Measurements from ENCODE around the gene HDAC4. TPM values are rescaled to one million over a fixed set of nuclear protein-coding genes. Genes with fewer than 3 reads are reported as not detected.
"Not testable (repeated sequence)": the region's sequence is repeated elsewhere in the genome, so short reads cannot be mapped to it uniquely, and the experiment has no call there.

Gene HDAC4
- total RNA-seq, 1 donor from 2014 or later: 12.9 TPM

GRCh38 chr2:239073270-239073669 is 327.6 kb downstream of the HDAC4 start:
- DNase-seq (ENCODE audit: low read depth in 2 of 2): no peak

GRCh38 chr2:239072786-239073185 is 328.0 kb downstream of the HDAC4 start:
- DNase-seq (ENCODE audit: low read depth in 2 of 2): no peak

- DNase-seq (ENCODE audit: low read depth in 2 of 2): no peak
Observed at GRCh38 chr2:239070466-239070865, 330.4 kb downstream of the HDAC4 start.

GRCh38 chr2:239069362-239070333 is 331.2 kb downstream of the HDAC4 start:
- not testable (repeated sequence) for DNase-seq (ENCODE audit: low read depth in 2 of 2)

- DNase-seq (ENCODE audit: low read depth in 2 of 2): no peak
Observed at GRCh38 chr2:239068411-239068810, 332.4 kb downstream of the HDAC4 start.

GRCh38 chr2:239067196-239067865 is 333.5 kb downstream of the HDAC4 start:
- no peak for DNase-seq (ENCODE audit: low read depth in 2 of 2)

DNA sequence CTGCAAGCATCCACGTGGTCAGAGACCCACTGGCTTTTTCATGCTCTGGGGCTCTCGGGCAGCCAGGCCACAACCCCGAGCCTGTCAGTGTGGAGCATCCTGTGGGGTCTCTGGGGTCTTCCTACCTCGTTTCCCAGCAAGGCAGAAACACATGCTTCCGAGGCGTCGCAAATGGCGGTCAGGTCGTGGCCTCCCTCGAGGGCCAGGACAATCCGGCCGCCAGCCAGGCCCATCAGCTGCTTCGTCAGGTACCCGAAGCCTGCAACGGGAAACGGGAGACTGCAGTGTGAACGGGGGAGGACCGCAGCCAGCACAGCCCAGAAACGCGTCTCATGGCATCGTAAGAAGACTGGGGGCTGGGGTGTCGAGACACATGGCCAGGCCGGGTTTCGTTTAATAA is 334.2 kb downstream of the HDAC4 start:
- DNase-seq (ENCODE audit: low read depth in 2 of 2): no peak

GRCh38 chr2:239065962-239066361 is 334.9 kb downstream of the HDAC4 start:
- DNase-seq (ENCODE audit: low read depth in 2 of 2): no peak

- no peak for DNase-seq (ENCODE audit: low read depth in 2 of 2)
Observed at GRCh38 chr2:239065537-239065936, 335.3 kb downstream of the HDAC4 start.

DNA sequence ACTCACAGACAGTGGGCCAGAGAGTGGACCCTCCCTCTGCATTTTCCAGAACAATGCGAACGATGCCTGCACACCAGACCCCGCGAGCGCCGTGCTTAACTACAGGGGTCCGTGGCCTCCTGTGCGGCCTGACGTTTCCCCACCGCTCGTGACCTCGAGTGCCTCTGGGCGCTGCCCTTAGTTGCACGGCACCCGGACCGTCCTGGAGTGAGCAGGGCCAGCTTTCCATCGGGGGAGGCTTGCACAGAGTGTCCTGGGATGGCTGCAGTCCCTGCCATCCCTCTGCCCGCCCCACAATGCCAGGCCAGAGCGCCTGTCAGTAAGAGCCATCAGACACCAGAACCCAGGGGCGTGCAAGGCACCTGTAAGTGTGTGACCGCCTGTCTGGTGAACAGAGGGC is 335.9 kb downstream of the HDAC4 start:
- no peak for DNase-seq (ENCODE audit: low read depth in 2 of 2)

GRCh38 chr2:239064253-239064652 is 336.6 kb downstream of the HDAC4 start:
- no peak for DNase-seq (ENCODE audit: low read depth in 2 of 2)

GRCh38 chr2:239062743-239063142 is 338.1 kb downstream of the HDAC4 start:
- DNase-seq (ENCODE audit: low read depth in 2 of 2): no peak

- no peak for DNase-seq (ENCODE audit: low read depth in 2 of 2)
Observed at GRCh38 chr2:239061824-239062570, 338.8 kb downstream of the HDAC4 start.

GRCh38 chr2:239061121-239061666 is 339.6 kb downstream of the HDAC4 start:
- no peak for DNase-seq (ENCODE audit: low read depth in 2 of 2)

DNA sequence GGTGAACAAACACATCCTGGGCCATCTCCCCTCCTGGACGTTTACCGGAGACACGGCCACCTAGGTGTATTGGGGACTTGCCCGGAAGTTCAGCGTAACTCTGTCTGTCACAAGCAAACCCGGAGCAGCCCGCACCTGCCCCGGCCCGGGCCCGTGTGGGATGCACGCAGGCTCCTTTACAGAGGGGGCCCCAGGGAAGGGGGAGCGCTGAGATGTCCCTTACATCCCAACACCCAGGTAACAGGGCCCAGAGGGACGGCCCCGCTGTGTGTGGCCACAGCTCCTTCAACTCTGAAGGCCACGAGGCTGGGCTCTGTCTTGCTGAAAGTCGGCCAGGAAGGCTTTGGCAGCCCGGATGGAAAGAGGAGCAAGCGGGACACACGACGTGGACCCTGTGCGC is 340.1 kb downstream of the HDAC4 start:
- DNase-seq (ENCODE audit: low read depth in 2 of 2): no peak

GRCh38 chr2:239059854-239060253 is 341.0 kb downstream of the HDAC4 start:
- DNase-seq (ENCODE audit: low read depth in 2 of 2): no peak

DNA sequence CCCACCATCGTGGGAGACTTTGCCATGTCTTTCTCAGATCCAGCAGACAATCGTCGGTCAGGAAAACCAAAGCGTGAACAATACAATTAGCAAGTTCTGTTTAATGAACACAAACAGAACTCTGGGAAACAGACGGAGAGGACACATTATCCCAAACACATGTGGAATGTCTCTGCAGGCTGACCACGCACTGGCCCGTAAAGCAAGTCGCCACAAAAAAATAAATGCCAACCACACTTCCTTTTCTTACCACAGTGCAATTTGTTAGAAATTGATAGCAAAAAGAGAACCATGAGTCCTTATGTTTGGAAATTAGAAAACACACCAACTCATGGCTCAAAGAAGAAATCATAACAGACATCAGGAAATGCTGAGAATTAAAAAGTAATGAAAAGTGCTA is 342.1 kb downstream of the HDAC4 start:
- DNase-seq (ENCODE audit: low read depth in 2 of 2): no peak

GRCh38 chr2:239057533-239057932 is 343.3 kb downstream of the HDAC4 start:
- DNase-seq (ENCODE audit: low read depth in 2 of 2): peak in 1 of 2 donors; percentile 14

DNA sequence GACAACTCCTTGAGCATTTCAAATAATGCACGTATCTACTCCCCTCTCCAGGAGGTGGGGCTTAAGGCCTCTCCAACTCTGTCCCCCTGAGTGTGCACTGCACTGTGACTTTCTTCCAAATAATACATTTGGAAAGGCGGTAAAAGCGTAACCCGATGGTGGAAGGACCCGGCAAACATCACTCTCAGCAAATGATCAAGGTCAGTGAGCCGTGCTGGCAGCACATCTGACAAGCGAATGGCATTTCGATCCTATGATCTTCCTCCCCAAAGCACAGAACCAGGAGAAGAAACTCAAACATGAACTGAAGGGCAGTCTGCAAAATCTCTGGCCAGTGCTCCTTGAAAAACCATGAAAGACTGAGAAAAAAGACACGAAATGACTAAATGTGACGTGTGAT is 344.2 kb downstream of the HDAC4 start:
- no peak for DNase-seq (ENCODE audit: low read depth in 2 of 2)

GRCh38 chr2:239055756-239056493 is 344.9 kb downstream of the HDAC4 start:
- DNase-seq (ENCODE audit: low read depth in 2 of 2): peak; percentile 32 to 70

DNA sequence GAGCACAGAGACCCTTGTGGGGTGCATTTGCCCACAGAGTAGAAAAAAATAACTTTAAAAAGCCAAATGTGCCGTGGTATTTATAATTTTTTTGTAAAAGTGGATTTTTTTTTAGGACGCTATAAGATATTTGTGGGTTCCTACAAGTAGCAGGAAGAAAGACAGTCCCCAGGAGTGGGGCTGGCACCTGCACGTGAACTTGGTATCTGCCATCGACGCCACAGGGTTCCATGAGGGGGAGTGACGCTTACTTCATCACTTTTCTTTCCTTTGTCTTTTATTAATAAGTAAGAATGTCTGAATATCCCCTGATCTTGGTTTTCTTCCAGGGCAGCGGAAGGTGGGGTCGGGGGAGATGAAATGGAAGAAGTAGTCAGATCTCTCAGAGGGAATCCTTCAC is 345.9 kb downstream of the HDAC4 start:
- DNase-seq (ENCODE audit: low read depth in 2 of 2): no peak

All from lung microvascular endothelial cell (primary cell).